CD4-positive, alpha-beta T cell treated with Interferon alpha-2 for 1 hour (primary cell): ENCODE measurements around the gene SH3PXD2A.
"Not testable (repeated sequence)": the region's sequence is repeated elsewhere in the genome, so short reads cannot be mapped to it uniquely, and the experiment has no call there.

Experiments used
- DNase-seq, 2 donors: peaks; one replicate each; pipeline ENCODE4 v3.0.0-alpha.2; 2020 to 2022

SH3PXD2A gene

GRCh38 chr10:103787331-103787730 is 68.0 kb downstream of the SH3PXD2A start:
- DNase-seq = no peak

GRCh38 chr10:103786020-103786419 is 69.4 kb downstream of the SH3PXD2A start:
- no peak for DNase-seq

GRCh38 chr10:103784723-103785418 is 70.5 kb downstream of the SH3PXD2A start:
- no peak for DNase-seq

GRCh38 chr10:103784089-103784488 is 71.3 kb downstream of the SH3PXD2A start:
- no peak for DNase-seq

GRCh38 chr10:103783681-103784080 is 71.7 kb downstream of the SH3PXD2A start:
- DNase-seq = no peak

GRCh38 chr10:103781329-103782061 is 73.9 kb downstream of the SH3PXD2A start:
- no peak for DNase-seq

- DNase-seq = no peak
Measured at GRCh38 chr10:103780242-103781149, 74.9 kb downstream of the SH3PXD2A start.

- no peak for DNase-seq
Measured at GRCh38 chr10:103778358-103779139, 76.8 kb downstream of the SH3PXD2A start.

GRCh38 chr10:103776878-103777591 is 78.3 kb downstream of the SH3PXD2A start:
- DNase-seq = no peak

- DNase-seq = no peak
Measured at GRCh38 chr10:103775776-103776175, 79.6 kb downstream of the SH3PXD2A start.

- not testable (repeated sequence) for DNase-seq
Measured at GRCh38 chr10:103772846-103773245, 82.5 kb downstream of the SH3PXD2A start.

- DNase-seq = peak; percentile 23 to 64
Measured at GRCh38 chr10:103772096-103772845, 83.1 kb downstream of the SH3PXD2A start.

GRCh38 chr10:103770139-103770538 is 85.2 kb downstream of the SH3PXD2A start:
- DNase-seq = no peak

- no peak for DNase-seq
Measured at GRCh38 chr10:103769176-103769575, 86.2 kb downstream of the SH3PXD2A start.

GRCh38 chr10:103768345-103768744 is 87.0 kb downstream of the SH3PXD2A start:
- no peak for DNase-seq

- no peak for DNase-seq
Measured at GRCh38 chr10:103767756-103768155, 87.6 kb downstream of the SH3PXD2A start.

- DNase-seq = no peak
Measured at GRCh38 chr10:103766751-103767505, 88.4 kb downstream of the SH3PXD2A start.

GRCh38 chr10:103765981-103766380 is 89.4 kb downstream of the SH3PXD2A start:
- DNase-seq = peak; percentile 69 to 78

- no peak for DNase-seq
Measured at GRCh38 chr10:103765168-103765567, 90.2 kb downstream of the SH3PXD2A start.
